ENCODE results near the gene GID8. TPM values are rescaled to one million over a fixed set of nuclear protein-coding genes. Genes with fewer than 3 reads are reported as not detected.

GID8 gene
- total and polyA plus RNA-seq, 2 of the 13 experiments (the other 11 are each of a cell fraction or from before 2014, with no cell fraction given) = 39.6 to 59.8 TPM

GRCh38 chr20:62914970-62915457 is 22.9 kb upstream of the GID8 start (continued):
- TF ChIP-seq RCOR2 (CRISPR knock-in tag; IDR thresholded peaks at IDR 0.05) (no peak), ZBTB1 (CRISPR knock-in tag; IDR thresholded peaks at IDR 0.05; ENCODE audit: borderline replicate concordance) (no peak), ZNF432 (CRISPR knock-in tag; IDR thresholded peaks at IDR 0.05; ENCODE audit: borderline replicate concordance) (no peak), TGIF2 (CRISPR knock-in tag; IDR thresholded peaks at IDR 0.05) (0 out of 2 replicates have a peak, but pooled peaks have one; percentile 33), POLR2A (IDR thresholded peaks at IDR 0.05; ENCODE audit: insufficient read depth in 1 of 2, low read depth in 2 of 2, low read length in 2 of 2) (peak; percentile 16 to 81; a peak in 2 of 4 replicates), ZMYM2 (CRISPR knock-in tag; IDR thresholded peaks at IDR 0.05) (no peak), ISX (CRISPR knock-in tag; conservative IDR thresholded peaks at IDR 0.05) (no peak), ZNF331 (CRISPR knock-in tag; IDR thresholded peaks at IDR 0.05) (0 out of 2 replicates have a peak, but pooled peaks have one; percentile 34), FIP1L1 (IDR thresholded peaks at IDR 0.05; ENCODE audit: borderline replicate concordance, insufficient read depth, low read depth, low read length) (no peak), ZSCAN22 (CRISPR knock-in tag; IDR thresholded peaks at IDR 0.05) (no peak), GMEB1 (CRISPR knock-in tag; IDR thresholded peaks at IDR 0.05; ENCODE audit: borderline replicate concordance) (0 out of 2 replicates have a peak, but pooled peaks have one; percentile 6), MAX (IDR thresholded peaks at IDR 0.05) (no peak), RERE (CRISPR knock-in tag; IDR thresholded peaks at IDR 0.05; ENCODE audit: low read depth) (no peak), ELK4 (CRISPR knock-in tag; IDR thresholded peaks at IDR 0.05; ENCODE audit: borderline replicate concordance) (no peak), PRDM4 (CRISPR knock-in tag; IDR thresholded peaks at IDR 0.05; ENCODE audit: borderline replicate concordance) (no peak), ZNF512 (CRISPR knock-in tag; IDR thresholded peaks at IDR 0.05) (0 out of 2 replicates have a peak, but pooled peaks have one; percentile 26), NR2F1 (CRISPR knock-in tag; IDR thresholded peaks at IDR 0.05) (no peak)
